ENCODE data around the gene TMEM52. TPM values are rescaled to one million over a fixed set of nuclear protein-coding genes. Genes with fewer than 3 reads are reported as not detected.
A peak's percentile ranks its signal among the peaks of the same experiment; 100 is the strongest.

TMEM52 gene
- polyA plus RNA-seq, 2 donors = 2.1 TPM

- H3K27me3 ChIP-seq (ENCODE audit: control insufficient read depth in 1 of 2, insufficient read depth in 2 of 2, low read length in 2 of 2) = no peaks in the 10 kb centered on the region
- H3K36me3 ChIP-seq (ENCODE audit: control insufficient read depth in 2 of 2, insufficient read depth in 2 of 2, low read length in 1 of 2) = no peaks in the 10 kb centered on the region
- H3K4me1 ChIP-seq (ENCODE audit: control insufficient read depth in 2 of 2, insufficient read depth in 2 of 2, low read length in 1 of 2) = peaks cover 6 to 16% of the 10 kb centered on the region in 2 donors
- 93% methylated on average over 18 to 22 of the region's 22 CpGs for WGBS, 2 donors
- H3K9me3 ChIP-seq (ENCODE audit: control insufficient read depth in 2 of 2, insufficient read depth in 1 of 2, low read depth in 1 of 2, low read length in 1 of 2) = no peaks in the 10 kb centered on the region
- H3K27ac ChIP-seq (ENCODE audit: low read depth in 2 of 2, low read length in 1 of 2) = no peak overlapping the region
- no peak overlapping the region for H3K4me3 ChIP-seq (ENCODE audit: low read depth in 1 of 2, low read length in 2 of 2)
Observed at GRCh38 chr1:1910651-1911331, 8.3 kb downstream of the TMEM52 start.

GRCh38 chr1:1910033-1910465, 9.0 kb downstream of the TMEM52 start:
- H3K27me3 ChIP-seq (ENCODE audit: control insufficient read depth in 1 of 2, insufficient read depth in 2 of 2, low read length in 2 of 2) = no peaks in the 10 kb centered on the region
- H3K9me3 ChIP-seq (ENCODE audit: control insufficient read depth in 2 of 2, insufficient read depth in 1 of 2, low read depth in 1 of 2, low read length in 1 of 2) = no peaks in the 10 kb centered on the region
- H3K4me3 ChIP-seq (ENCODE audit: low read depth in 1 of 2, low read length in 2 of 2) = no peak overlapping the region
- H3K27ac ChIP-seq (ENCODE audit: low read depth in 2 of 2, low read length in 1 of 2) = peak overlapping the region in 1 of 2 donors; percentile 58
- H3K36me3 ChIP-seq (ENCODE audit: control insufficient read depth in 2 of 2, insufficient read depth in 2 of 2, low read length in 1 of 2) = no peaks in the 10 kb centered on the region
- peaks cover 6 to 16% of the 10 kb centered on the region in 2 donors for H3K4me1 ChIP-seq (ENCODE audit: control insufficient read depth in 2 of 2, insufficient read depth in 2 of 2, low read length in 1 of 2)
- 87 to 91% methylated on average over 6 of the region's 6 CpGs for WGBS, 2 donors

GRCh38 chr1:1908506-1908791, 10.6 kb downstream of the TMEM52 start:
- H3K4me1 ChIP-seq (ENCODE audit: control insufficient read depth in 2 of 2, insufficient read depth in 2 of 2, low read length in 1 of 2) = peaks cover 6 to 11% of the 10 kb centered on the region in 2 donors
- no peaks in the 10 kb centered on the region for H3K27me3 ChIP-seq (ENCODE audit: control insufficient read depth in 1 of 2, insufficient read depth in 2 of 2, low read length in 2 of 2)
- H3K4me3 ChIP-seq (ENCODE audit: low read depth in 1 of 2, low read length in 2 of 2) = peak overlapping the region; percentile 62 to 64
- 5 to 10% methylated on average over 20 to 21 of the region's 21 CpGs for WGBS, 2 donors
- H3K27ac ChIP-seq (ENCODE audit: low read depth in 2 of 2, low read length in 1 of 2) = peak overlapping the region; percentile 81 to 90
- no peaks in the 10 kb centered on the region for H3K9me3 ChIP-seq (ENCODE audit: control insufficient read depth in 2 of 2, insufficient read depth in 1 of 2, low read depth in 1 of 2, low read length in 1 of 2)
- no peaks in the 10 kb centered on the region for H3K36me3 ChIP-seq (ENCODE audit: control insufficient read depth in 2 of 2, insufficient read depth in 2 of 2, low read length in 1 of 2)

DNA sequence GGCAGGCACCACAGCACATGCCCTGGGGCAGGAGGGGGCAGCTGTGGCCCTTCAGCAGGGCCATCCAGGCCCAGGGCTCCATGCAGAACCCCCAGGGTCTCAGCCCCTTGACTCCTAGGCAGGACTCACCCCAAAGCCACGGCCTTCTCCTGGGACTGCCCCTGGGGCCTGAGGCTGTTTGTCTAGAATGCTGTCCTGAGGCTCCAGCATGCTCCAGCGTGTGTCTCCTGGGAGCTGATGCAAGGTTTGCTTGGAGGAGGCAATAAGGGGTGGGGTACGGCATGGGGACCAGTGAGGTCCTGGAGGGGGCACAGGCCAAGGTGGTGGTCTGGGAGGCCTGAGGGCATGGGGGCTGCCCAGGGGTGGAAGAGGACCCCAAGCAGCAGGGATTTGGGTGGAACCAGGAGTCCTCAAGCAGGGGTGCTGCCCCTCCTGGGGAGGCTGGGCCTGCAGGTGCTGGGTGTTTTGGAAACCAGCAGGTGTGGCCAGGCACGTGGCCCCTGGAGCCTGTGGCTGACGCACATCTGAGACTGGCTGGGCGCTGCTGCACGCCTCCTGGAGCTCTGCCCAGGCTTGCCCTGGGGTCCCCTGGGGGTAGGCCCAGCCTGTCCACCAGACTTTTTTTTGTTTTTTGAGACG, 11.9 kb downstream of the TMEM52 start:
- Histone ChIP-seq H3K4me1 (ENCODE audit: control insufficient read depth in 2 of 2, insufficient read depth in 2 of 2, low read length in 1 of 2) (peaks cover 6 to 11% of the 10 kb centered on the region in 2 donors), H3K36me3 (ENCODE audit: control insufficient read depth in 2 of 2, insufficient read depth in 2 of 2, low read length in 1 of 2) (no peaks in the 10 kb centered on the region), H3K27ac (ENCODE audit: low read depth in 2 of 2, low read length in 1 of 2) (peak overlapping the region in 1 of 2 donors; percentile 16), H3K9me3 (ENCODE audit: control insufficient read depth in 2 of 2, insufficient read depth in 1 of 2, low read depth in 1 of 2, low read length in 1 of 2) (no peaks in the 10 kb centered on the region), H3K27me3 (ENCODE audit: control insufficient read depth in 1 of 2, insufficient read depth in 2 of 2, low read length in 2 of 2) (no peaks in the 10 kb centered on the region), H3K4me3 (ENCODE audit: low read depth in 1 of 2, low read length in 2 of 2) (no peak overlapping the region)
- 49 to 54% methylated on average over 8 of the region's 8 CpGs for WGBS, 2 donors

- Histone ChIP-seq H3K4me1 (ENCODE audit: control insufficient read depth in 2 of 2, insufficient read depth in 2 of 2, low read length in 1 of 2) (peaks cover 6 to 11% of the 10 kb centered on the region in 2 donors), H3K9me3 (ENCODE audit: control insufficient read depth in 2 of 2, insufficient read depth in 1 of 2, low read depth in 1 of 2, low read length in 1 of 2) (no peaks in the 10 kb centered on the region), H3K4me3 (ENCODE audit: low read depth in 1 of 2, low read length in 2 of 2) (no peak overlapping the region), H3K27ac (ENCODE audit: low read depth in 2 of 2, low read length in 1 of 2) (peak overlapping the region in 1 of 2 donors; percentile 16), H3K36me3 (ENCODE audit: control insufficient read depth in 2 of 2, insufficient read depth in 2 of 2, low read length in 1 of 2) (no peaks in the 10 kb centered on the region), H3K27me3 (ENCODE audit: control insufficient read depth in 1 of 2, insufficient read depth in 2 of 2, low read length in 2 of 2) (no peaks in the 10 kb centered on the region)
- WGBS, 2 donors = 22 to 24% methylated on average over 15 of the region's 15 CpGs
Observed at GRCh38 chr1:1906185-1907097, 12.6 kb downstream of the TMEM52 start.

DNA sequence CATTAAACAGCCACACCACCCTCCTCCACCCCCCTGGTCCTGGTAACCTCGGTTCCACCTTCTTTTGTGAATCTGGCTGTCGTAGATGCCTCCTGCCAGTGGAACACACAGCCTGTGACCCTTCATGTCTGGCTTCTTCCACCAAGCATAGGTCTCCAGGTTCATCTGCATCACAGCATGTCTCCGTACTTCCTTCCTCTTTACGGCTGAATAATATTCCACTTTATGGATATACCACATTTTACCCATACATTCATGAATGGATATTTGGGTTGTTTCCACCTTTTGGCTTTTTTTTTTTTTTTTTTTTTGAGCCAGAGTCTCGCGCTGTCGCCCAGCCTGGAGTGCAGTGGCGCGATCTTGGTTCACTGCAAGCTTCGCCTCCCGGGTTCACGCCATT, 15.9 kb downstream of the TMEM52 start:
- WGBS, 2 donors = 97 to 98% methylated on average over 12 of the region's 12 CpGs
- H3K36me3 ChIP-seq (ENCODE audit: control insufficient read depth in 2 of 2, insufficient read depth in 2 of 2, low read length in 1 of 2) = no peaks in the 10 kb centered on the region
- peaks cover 0 to 4% of the 10 kb centered on the region in 2 donors for H3K9me3 ChIP-seq (ENCODE audit: control insufficient read depth in 2 of 2, insufficient read depth in 1 of 2, low read depth in 1 of 2, low read length in 1 of 2)
- H3K27ac ChIP-seq (ENCODE audit: low read depth in 2 of 2, low read length in 1 of 2) = no peak overlapping the region
- peaks cover 4 to 6% of the 10 kb centered on the region in 2 donors for H3K4me1 ChIP-seq (ENCODE audit: control insufficient read depth in 2 of 2, insufficient read depth in 2 of 2, low read length in 1 of 2)
- no peak overlapping the region for H3K4me3 ChIP-seq (ENCODE audit: low read depth in 1 of 2, low read length in 2 of 2)
- H3K27me3 ChIP-seq (ENCODE audit: control insufficient read depth in 1 of 2, insufficient read depth in 2 of 2, low read length in 2 of 2) = no peaks in the 10 kb centered on the region

- Histone ChIP-seq H3K4me3 (ENCODE audit: low read depth in 1 of 2, low read length in 2 of 2) (no peak overlapping the region), H3K27ac (ENCODE audit: low read depth in 2 of 2, low read length in 1 of 2) (no peak overlapping the region), H3K36me3 (ENCODE audit: control insufficient read depth in 2 of 2, insufficient read depth in 2 of 2, low read length in 1 of 2) (no peaks in the 10 kb centered on the region), H3K27me3 (ENCODE audit: control insufficient read depth in 1 of 2, insufficient read depth in 2 of 2, low read length in 2 of 2) (no peaks in the 10 kb centered on the region), H3K9me3 (ENCODE audit: control insufficient read depth in 2 of 2, insufficient read depth in 1 of 2, low read depth in 1 of 2, low read length in 1 of 2) (peaks cover 0 to 4% of the 10 kb centered on the region in 2 donors), H3K4me1 (ENCODE audit: control insufficient read depth in 2 of 2, insufficient read depth in 2 of 2, low read length in 1 of 2) (no peaks in the 10 kb centered on the region)
- WGBS, 2 donors = 64 to 71% methylated on average over 13 of the region's 13 CpGs
Observed at GRCh38 chr1:1901641-1902294, 17.3 kb downstream of the TMEM52 start.

DNA sequence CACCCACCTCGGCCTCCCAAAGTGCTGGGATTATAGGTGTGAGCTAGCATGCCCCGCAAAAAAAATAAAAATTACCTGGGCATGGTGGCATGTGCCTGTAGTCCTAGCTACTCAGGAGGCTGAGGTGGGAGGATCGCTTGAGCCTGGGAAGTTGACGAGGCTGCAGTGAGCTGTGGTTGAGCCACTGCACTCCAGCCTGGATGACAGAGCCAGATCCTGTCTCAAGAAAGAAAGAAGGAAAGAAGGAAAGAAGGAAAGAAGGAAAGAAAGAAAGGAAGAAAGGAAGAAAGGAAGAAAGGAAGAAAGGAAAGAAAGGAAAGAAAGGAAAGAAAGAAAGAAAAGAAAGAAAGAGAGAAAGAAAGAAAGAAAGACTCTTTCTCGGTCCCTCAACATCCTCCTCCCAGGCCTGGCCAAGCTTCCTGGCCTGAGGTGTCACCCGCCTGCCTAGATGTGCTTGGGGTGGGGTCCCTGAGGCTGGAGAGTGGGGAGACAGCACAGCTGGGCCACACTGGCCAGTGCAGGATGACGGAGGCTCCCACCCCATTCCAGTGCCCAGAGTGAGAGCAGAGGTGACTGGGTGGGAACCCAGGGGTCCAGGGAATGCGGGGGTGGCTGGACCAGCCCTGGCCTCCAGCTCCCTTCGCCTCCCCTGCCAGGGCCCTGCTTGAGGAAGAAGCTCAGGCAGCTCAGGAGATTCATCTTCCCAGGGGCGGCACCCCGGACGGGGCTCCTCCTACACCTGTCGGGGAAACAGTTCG, 18.0 kb downstream of the TMEM52 start:
- Histone ChIP-seq H3K27ac (ENCODE audit: low read depth in 2 of 2, low read length in 1 of 2) (no peak overlapping the region), H3K9me3 (ENCODE audit: control insufficient read depth in 2 of 2, insufficient read depth in 1 of 2, low read depth in 1 of 2, low read length in 1 of 2) (peaks cover 0 to 4% of the 10 kb centered on the region in 2 donors), H3K4me3 (ENCODE audit: low read depth in 1 of 2, low read length in 2 of 2) (no peak overlapping the region), H3K36me3 (ENCODE audit: control insufficient read depth in 2 of 2, insufficient read depth in 2 of 2, low read length in 1 of 2) (no peaks in the 10 kb centered on the region), H3K4me1 (ENCODE audit: control insufficient read depth in 2 of 2, insufficient read depth in 2 of 2, low read length in 1 of 2) (no peaks in the 10 kb centered on the region), H3K27me3 (ENCODE audit: control insufficient read depth in 1 of 2, insufficient read depth in 2 of 2, low read length in 2 of 2) (no peaks in the 10 kb centered on the region)
- WGBS, 2 donors = 53 to 67% methylated on average over 14 of the region's 14 CpGs

- peaks cover 0 to 5% of the 10 kb centered on the region in 2 donors for H3K4me1 ChIP-seq (ENCODE audit: control insufficient read depth in 2 of 2, insufficient read depth in 2 of 2, low read length in 1 of 2)
- no peak overlapping the region for H3K4me3 ChIP-seq (ENCODE audit: low read depth in 1 of 2, low read length in 2 of 2)
- no peaks in the 10 kb centered on the region for H3K36me3 ChIP-seq (ENCODE audit: control insufficient read depth in 2 of 2, insufficient read depth in 2 of 2, low read length in 1 of 2)
- no peak overlapping the region for H3K27ac ChIP-seq (ENCODE audit: low read depth in 2 of 2, low read length in 1 of 2)
- H3K9me3 ChIP-seq (ENCODE audit: control insufficient read depth in 2 of 2, insufficient read depth in 1 of 2, low read depth in 1 of 2, low read length in 1 of 2) = peaks cover 0 to 4% of the 10 kb centered on the region in 2 donors
- no peaks in the 10 kb centered on the region for H3K27me3 ChIP-seq (ENCODE audit: control insufficient read depth in 1 of 2, insufficient read depth in 2 of 2, low read length in 2 of 2)
- WGBS, 2 donors = 89 to 96% methylated on average over 9 of the region's 9 CpGs
Observed at GRCh38 chr1:1899967-1900327, 19.1 kb downstream of the TMEM52 start.

All from esophagus (tissue), 2 donors.